ENCODE measurements around the gene CNGA4.

GRCh38 chr11:6269994-6270393, 31.1 kb downstream of the CNGA4 start:
- peak in 1 of 3 experiments; percentile 17 for TF ChIP-seq CTCF (IDR thresholded peaks at IDR 0.05)
- no peak for TF ChIP-seq POLR2A (IDR thresholded peaks at IDR 0.05)

Measured in testis (tissue), 2 donors.